Measurements from ENCODE around the gene TTL.
"Not testable (repeated sequence)": the region's sequence is repeated elsewhere in the genome, so short reads cannot be mapped to it uniquely, and the experiment has no call there.

The TTL gene

GRCh38 chr2:112481528-112482233 is at the start of gene TTL:
Gene TTL, plus strand, starts transcription at chr2:112482156. Its CDS starts 189 bp downstream, at chr2:112482345.
- peak; percentile 51 for DNase-seq (ENCODE audit: low read depth)

- not testable (repeated sequence) for DNase-seq (ENCODE audit: low read depth)
Measured at GRCh38 chr2:112432390-112432734, 49.6 kb upstream of the TTL start.

GRCh38 chr2:112432735-112433479 is 49.0 kb upstream of the TTL start:
- not testable (repeated sequence) for DNase-seq (ENCODE audit: low read depth)

GRCh38 chr2:112433480-112433879 is 48.5 kb upstream of the TTL start, which contains the start of gene RGPD8:
Gene RGPD8, minus strand, starts transcription at chr2:112433645. Its CDS starts 192 bp downstream, at chr2:112433453.
- DNase-seq (ENCODE audit: low read depth), result peak; percentile 75

GRCh38 chr2:112433932-112434730 is 47.8 kb upstream of the TTL start:
- no peak for DNase-seq (ENCODE audit: low read depth)

- not testable (repeated sequence) for DNase-seq (ENCODE audit: low read depth)
Measured at GRCh38 chr2:112434890-112435715, 46.9 kb upstream of the TTL start.

GRCh38 chr2:112435716-112436431 is 46.1 kb upstream of the TTL start:
- DNase-seq (ENCODE audit: low read depth), result not testable (repeated sequence)

- DNase-seq (ENCODE audit: low read depth), result not testable (repeated sequence)
Measured at GRCh38 chr2:112436993-112437392, 45.0 kb upstream of the TTL start.

GRCh38 chr2:112437405-112437831 is 44.5 kb upstream of the TTL start:
- DNase-seq (ENCODE audit: low read depth), result not testable (repeated sequence)

GRCh38 chr2:112438603-112439261 is 43.2 kb upstream of the TTL start:
- not testable (repeated sequence) for DNase-seq (ENCODE audit: low read depth)

GRCh38 chr2:112444256-112444655 is 37.7 kb upstream of the TTL start:
- not testable (repeated sequence) for DNase-seq (ENCODE audit: low read depth)

GRCh38 chr2:112449854-112450253 is 32.1 kb upstream of the TTL start:
- DNase-seq (ENCODE audit: low read depth), result no peak

- no peak for DNase-seq (ENCODE audit: low read depth)
Measured at GRCh38 chr2:112451317-112451716, 30.6 kb upstream of the TTL start.

GRCh38 chr2:112454586-112454985 is 27.4 kb upstream of the TTL start:
- no peak for DNase-seq (ENCODE audit: low read depth)

GRCh38 chr2:112459372-112459771 is 22.6 kb upstream of the TTL start:
- DNase-seq (ENCODE audit: low read depth), result no peak

- DNase-seq (ENCODE audit: low read depth), result no peak
Measured at GRCh38 chr2:112462178-112462577, 19.8 kb upstream of the TTL start.

- no peak for DNase-seq (ENCODE audit: low read depth)
Measured at GRCh38 chr2:112463256-112463655, 18.7 kb upstream of the TTL start.

GRCh38 chr2:112465382-112465781 is 16.6 kb upstream of the TTL start:
- no peak for DNase-seq (ENCODE audit: low read depth)

GRCh38 chr2:112472547-112473263 is 9.3 kb upstream of the TTL start:
- DNase-seq (ENCODE audit: low read depth), result no peak

All from HS-27A (cell line).